Activated CD8-positive, alpha-beta memory T cell treated with anti-CD3 and anti-CD28 coated beads, Interleukin-2, amount 50 U/mL, for 24 hours (primary cell): Measurements from ENCODE around the gene POLD3.

Source experiments
- DNase-seq: peaks from one replicate; pipeline ENCODE4 v3.0.0-alpha.2; 2020; ENCODE audit errors: extremely low read depth

Gene POLD3

DNA sequence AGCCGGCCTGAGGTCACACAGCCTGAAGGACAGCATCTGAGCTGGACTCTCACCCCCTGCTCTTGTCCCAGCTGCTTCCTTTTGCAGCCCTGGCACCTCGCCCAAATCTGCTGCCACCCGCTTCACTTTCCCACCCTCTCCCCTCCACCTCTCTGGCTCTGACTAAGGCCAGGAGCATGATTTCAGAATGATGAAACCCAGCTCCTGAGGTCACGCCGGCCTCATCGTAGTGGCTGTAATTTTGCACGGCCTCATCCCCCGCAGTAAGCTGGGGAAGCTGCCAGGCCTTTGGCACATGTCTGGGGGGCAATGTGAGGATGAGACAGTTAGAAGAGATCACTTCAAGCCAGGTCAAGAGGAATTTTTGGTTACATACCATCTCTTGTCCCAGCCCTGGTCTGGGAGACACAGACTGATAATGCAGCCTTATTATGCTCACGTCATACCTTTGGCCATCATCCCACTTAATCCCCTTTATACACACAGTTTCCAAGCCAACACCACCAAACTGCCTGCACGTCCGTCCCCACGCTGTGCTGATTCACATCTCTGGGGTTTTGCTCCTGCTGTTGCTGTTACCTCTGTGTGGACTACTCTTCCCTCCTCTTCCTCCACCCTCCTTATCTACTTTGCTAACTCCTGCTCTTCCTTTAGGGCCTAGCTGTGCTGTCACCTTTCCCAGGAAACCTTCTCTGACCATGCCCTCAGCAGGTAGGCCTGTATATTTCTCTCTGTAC lies 80.7 kb downstream of the POLD3 start:
- DNase-seq: no peak

DNA sequence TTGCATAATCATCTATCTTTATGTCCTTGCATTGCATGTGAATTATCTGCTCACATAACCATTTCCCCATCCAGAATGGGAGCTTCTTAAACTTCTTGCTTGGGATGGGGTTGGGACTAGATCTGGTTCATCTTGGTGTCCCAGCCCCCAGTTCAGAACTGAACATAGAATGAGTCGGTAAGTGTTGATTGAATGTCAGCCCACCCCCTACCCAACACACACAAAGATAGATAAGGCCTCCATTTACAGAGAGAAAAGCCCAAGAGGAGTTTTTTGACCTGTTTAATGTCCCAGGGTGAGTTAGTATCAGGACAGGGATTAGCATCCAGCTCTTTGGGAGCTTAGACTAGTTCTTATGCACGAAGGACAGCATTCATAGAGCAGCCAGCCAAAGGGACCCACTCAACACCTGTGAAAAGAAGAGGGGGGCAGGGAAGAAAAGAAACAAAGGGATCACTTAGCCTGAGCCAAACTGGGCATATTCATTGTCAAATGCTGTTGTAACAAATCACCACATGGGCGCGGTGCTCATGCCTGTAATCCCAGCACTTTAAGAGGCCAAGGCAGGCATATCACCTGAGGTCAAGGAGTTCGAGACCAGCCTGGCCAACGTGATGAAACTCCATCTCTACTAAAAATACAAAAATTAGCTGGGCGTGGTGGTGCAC lies 81.4 kb downstream of the POLD3 start:
- DNase-seq: no peak

DNA sequence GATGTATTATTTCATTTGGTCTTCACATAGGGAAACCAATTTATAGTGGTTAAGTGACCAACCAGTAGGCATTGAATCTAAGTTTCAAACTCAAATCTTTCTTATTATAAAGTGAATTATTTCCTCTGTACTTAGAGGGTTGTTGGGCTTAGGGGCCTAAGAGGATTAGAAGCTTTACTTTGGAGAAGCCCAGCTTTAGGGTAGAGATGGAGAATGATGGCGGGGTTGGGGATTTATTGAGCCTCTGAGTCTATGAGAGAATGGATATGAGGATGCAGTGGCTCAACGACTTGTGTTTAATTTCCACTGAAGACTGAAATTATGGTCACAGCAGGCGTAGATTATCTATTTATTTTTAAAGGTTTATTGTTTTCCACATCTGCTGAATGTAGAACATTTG lies 83.4 kb downstream of the POLD3 start:
- DNase-seq: no peak

DNA sequence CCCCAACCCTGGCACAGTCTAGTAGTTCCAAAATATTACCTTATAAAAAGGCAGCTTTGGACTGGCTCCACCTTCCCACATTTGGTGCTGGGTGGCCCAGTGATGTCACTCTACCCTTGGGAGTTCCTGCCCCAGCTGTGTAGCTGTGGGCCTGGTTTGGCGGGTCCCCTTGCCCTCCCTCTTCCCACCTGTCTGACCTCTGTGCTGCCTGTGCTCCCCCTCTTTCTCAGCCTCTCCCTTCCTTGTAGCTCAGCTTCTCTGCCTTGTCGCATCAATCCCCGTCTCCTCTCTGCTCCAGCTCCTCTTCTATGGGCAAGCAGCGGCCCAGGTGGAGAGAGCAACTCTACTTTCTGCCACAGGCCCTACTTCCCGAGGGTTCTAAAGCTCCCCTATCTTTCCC lies 84.2 kb downstream of the POLD3 start:
- DNase-seq: no peak

DNA sequence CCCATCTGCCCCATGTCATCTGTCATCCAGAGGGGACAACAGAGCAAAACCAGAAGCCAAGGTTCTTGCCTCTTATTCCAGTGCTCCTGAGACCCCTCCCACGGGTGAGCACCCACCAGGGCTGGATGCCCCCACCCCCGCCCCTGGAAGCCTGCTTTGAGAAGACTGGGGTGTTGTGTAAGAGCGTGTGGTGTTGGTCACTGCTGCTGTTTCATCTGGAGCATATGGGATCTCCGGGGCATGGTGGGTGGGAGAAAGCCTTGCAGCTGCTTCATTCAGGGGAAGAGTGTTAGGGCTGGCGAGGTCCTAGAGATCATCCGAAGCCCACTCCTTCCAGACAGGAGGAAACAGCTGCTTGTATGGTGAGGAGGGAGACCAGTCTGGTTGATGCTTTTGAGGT lies 84.7 kb downstream of the POLD3 start:
- no peak for DNase-seq

DNA sequence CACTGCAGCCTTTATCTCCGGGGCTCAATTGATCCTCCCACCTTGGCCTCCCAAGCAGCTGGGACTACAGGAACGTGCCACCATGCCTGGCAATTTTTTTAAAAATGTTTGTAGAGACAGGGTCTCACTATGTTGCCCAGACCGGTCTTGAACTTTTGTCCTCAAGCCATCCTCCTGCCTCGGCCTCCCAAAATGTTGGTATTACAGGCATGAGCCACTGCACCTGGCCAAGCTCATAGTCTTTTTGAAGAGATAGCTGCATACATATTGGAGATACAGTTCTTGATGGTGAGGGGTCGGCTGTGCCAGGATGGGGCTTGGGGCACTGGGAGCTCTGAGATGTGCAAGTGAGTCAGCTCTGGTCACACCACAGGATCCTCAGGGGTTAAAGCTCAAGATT lies 85.7 kb downstream of the POLD3 start:
- DNase-seq: no peak

DNA sequence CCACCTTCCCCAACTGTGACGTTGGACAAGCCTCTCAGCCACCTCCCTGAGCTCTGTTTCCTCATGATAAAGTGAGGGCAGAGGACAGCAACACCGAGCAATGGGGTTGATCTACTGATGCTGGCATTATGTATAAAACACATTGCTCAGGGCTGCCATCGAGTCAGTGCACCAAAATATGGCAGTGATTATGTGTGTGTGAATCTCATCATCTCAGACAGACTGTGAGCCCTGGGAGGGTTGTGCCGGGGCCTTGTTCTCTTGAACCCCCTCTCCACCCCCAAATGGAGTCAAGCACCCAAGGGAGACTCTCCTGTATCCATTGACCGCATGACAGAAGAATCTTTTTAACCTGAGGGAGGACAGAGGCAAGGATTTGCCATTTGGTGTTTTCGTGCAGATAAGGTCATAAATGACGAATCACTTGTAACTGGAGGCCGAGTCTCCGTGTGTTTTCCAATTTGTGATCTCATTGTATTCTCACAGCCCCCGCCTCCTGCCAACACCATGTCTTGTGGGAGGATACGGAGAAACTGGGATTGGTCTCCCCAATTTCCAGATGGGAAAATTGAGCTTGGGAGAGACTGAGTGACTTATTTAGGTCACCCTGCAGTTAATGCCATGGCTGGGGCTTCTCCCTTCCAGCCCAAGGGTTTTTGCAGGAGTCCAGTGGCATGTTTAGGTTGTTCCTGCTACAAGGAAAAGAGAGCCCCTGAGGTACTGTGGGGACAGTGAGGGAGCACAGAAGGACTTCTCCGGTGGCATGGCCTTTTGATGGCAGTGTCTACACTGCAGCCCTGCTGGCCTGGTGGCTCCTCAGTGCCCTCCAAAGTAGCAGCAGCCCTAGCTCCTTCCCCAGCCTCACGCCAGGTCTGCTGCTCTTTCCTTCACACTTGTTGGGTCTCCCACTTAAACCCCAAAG lies 86.5 kb downstream of the POLD3 start:
- DNase-seq: no peak

DNA sequence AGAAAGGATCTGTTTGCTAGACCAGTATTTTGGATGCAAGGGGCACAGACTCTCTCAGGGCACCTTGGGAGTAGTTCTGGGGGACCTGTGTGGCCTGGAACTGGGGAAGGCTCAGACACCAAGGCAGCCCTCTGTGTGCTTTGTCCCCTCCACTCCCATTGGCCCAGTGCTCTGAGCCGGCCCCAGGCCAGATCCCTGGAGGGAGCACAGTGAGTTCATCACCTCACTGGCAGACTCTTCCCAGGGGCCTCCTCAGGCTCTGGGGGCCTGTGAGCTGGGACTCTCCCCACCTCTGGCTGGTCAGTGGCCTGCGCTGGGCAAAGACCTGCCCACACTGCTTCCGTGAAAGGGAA lies 87.1 kb downstream of the POLD3 start:
- no peak for DNase-seq

DNA sequence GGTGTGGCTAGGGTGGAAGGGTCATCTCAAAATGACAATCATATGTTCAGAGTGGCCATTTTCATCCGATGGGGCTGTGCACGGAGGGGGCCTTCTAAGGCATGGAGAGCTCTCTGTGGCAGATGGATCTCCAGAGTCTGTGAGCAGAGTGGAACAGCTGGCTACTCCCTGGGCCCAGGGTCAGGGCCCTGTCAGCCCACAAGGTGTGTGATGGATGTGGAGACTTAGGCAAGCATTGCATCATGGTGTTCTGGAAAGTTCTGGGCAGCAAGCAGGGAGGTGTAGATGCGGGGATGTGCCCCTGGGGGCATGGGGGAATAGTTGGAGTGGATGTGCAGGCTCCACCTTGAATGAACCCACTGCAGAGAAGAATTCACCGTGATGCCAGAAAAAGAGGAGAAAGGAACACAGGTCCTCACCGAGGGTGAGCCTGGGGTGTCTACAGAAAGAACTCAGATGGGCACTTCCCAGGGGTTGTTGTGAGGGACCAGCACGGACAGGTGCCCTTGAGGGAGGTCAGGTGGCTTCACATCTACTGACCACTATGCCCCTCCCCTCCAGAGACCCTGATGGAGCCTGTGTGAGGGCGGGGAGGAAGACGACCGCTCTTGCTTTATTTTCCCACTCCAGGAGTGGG lies 87.8 kb downstream of the POLD3 start:
- no peak for DNase-seq

DNA sequence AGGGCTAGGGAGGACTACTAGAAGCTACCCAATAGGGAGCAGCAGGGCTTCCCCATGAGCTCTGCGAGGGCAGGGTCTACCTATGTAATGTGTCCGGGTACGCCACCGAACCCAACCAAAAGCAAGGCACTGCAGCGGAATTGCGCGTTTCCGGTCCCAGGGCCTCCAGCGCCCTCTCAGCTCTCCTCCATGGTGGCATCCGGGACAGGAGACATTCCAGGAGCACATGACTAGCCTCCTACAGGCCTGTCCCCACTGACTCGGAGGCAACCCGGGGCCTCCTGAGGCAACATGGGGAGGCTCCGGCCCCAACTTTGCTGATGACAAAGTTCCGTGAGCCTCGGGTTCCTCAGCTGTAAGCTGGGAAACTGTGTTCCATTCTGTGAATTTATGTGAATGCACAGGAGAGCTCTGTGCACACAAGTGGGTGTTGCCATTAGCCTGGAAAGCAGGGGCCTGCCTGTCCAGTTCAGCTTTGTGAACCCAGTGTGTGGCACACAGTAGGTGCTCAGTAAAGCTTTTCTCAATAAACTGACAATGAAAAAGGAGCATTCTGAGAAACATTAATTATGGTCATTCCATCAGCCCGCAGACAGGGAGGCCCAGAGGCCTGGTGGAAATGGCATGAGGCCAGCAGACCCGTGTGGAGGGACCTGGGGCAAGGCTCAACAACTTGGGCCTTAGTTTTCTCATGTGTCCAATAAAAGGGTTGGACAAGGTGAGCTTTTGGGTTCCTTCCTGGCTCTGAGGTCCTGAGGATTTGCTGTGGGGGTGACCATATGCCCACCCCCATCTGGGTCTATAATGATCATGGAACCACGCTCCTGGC lies 88.5 kb downstream of the POLD3 start:
- DNase-seq: no peak

DNA sequence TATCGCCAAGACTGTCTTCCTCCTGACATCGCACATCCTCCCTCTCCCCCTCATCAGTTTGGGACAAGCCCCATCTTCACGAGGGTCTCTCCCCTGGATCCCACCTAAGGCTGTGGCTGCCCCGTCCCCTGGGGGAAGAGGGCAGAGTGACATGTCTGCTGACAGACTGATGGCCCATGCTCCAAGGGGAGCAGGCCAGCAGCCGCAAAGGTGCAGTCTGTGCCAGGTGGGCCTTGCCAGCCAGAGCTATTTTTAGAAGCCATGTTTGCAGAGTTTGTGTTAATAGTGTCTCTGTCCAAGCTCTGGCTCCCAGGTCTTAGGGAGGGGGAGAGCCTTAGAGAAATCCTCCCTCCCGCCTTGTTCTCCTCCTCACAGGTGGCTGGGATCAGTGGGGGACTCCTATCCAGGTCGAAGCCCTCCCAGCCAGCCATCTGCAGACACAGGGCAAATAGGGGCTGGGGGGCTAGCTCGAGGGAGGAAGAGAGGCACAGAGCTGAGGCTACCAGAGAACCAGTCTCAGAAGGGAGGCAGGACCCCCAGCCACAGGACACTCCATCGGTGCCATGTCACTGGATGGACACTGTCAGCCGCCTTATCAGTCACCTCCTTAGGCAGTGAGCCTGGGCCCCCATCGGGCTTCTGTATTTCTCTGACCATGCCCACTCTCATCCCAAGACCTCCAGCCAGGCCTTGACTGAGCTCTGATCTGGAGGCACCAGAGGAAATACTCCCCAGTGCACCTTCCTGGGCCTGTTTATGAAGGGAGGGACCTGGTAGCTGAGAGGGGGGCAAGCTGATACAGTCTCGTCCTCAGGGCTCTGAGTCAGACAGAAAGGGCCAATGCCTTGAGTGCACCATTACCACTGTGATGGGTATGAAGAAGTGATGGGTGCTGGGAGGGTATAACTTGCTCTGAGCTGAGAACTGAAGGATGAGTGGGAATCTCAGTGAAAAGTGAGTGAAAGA lies 89.6 kb downstream of the POLD3 start:
- DNase-seq: no peak

DNA sequence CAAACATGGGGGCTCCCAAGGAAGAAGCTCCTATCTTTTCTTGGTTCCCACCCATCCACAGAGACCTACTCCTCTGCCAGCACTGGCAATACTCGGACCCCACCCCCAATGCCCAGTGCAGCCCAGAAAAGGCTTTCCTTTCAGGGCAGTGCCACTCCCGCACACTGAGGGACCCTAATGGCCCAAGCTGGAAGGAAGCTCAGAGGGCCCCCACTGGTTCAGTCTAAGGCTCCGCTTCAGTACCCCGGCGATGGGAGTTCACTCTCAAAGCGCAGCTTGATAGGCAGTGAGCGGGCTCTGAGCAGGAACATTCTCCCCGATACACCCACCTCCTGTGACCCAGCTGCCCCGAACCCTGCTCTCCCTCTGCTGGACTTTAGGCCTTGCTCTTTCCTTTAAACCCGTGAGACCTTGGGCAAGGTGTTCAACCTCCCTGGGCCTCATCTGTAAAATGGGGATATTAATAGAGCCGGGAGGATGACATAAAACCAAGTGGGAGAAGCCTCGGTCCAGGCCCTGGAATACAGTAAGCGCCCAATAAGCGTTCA lies 90.4 kb downstream of the POLD3 start:
- DNase-seq: no peak

DNA sequence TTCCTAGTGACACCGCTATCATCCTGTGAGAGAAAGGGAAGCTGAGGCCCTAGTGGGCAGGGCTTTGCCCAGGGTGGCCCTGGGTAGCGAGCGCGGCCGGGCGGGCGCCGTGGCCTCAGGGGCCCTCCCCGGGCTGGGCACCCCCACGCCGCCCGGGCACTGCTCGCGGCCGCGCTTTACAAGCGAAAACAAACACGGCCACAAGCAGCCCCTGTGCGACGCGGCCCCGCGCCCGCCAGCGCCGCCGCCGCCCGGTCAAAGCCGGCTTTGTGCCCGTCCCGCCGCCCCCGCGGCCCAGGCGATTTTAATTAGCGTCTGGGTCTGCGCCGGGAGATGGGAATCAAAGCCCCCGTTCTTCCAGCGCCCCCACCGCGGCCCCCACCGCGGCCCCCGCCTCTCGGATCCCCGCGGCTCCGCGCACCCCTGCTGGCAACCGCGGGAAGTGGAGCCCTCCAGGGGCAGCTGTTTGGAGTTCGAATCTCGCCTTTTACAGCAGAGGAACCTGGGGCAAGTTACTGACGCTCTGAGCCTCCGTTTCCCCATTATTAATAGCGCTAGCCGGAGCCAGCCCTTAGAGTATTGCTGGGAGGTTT lies 91.0 kb downstream of the POLD3 start:
- DNase-seq: no peak

DNA sequence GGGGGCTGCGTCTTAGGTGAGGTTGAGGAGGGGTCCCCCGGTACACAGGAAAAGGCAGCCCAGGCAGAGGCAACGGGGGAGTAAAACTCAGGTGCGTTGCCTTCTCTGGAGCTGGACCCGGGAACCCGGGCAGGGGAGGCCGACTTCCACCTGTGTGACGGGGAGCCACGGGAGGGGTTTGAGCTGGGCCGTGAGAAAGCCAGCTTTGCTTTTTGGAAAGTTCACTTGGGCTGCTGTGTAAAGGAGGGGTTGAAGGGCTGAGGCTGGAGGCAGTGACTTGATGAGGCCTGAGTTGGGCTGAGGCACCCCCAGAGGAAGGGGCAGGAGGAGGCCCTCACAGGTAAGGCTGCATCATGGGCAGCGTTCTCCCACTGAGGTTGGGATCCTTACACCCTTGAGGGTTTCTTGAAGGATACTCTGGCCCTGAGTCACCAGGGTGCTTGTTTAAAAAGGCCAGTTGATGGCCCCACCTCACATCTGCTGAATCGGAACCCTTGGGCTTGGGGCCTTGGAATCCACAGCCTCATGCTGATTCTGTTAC lies 91.6 kb downstream of the POLD3 start:
- no peak for DNase-seq

DNA sequence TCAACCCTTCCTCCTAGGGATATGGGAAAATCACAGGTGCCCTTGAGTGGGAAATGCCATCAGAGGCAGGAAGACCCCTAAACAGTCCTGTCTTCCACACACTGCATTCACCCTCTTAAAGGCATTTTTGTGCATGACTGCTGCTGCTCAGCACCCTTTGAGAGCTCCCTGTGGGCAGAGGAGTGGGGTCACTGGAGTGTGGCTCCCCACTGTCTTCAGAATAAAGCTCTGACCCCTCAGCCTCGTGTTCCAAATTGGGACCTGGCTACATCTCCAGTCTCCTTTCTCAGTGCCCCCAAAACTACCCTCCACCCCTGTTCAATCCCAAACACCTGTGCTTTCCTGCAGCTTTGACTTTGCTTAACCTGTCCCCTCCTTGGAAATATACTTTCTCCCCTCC lies 92.3 kb downstream of the POLD3 start:
- DNase-seq: no peak

DNA sequence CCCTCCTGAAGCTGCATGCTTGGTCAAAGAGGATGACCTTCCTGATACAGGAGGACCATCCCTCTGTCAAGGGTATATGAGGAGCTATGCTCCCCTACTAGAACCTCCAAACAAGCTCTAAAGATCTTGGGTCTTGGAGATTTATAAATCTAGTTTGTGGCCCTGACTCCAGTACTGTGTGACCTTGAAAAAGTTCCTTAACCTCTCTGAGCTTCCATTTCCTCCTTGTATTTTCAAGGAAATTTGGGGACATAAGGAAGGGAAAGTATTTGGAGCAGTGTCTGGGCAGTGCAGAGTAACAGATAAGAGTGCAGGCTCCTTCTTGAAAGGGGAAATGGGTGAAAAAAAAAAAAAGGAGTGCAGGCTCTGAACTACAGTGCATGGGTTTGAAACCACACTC lies 93.0 kb downstream of the POLD3 start:
- no peak for DNase-seq

DNA sequence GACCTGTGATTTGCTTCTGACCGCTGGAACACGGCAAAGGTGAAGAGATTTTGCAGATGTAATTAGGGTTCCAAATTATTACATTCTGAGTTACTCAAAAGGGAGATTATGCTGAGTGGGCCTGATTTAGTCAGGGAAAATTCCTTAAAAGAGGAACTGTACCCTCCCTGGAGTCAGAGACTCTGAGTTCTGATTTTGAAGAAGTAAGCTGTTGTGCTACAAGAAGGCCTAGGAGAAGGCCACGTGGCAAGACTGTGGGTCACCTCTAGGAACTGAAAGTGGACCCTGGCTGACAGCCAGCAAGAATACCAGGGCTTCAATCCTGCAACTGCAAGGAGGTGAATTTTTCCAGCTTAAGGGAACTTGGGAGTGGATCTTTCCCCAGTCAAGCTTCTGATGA lies 93.5 kb downstream of the POLD3 start:
- no peak for DNase-seq

DNA sequence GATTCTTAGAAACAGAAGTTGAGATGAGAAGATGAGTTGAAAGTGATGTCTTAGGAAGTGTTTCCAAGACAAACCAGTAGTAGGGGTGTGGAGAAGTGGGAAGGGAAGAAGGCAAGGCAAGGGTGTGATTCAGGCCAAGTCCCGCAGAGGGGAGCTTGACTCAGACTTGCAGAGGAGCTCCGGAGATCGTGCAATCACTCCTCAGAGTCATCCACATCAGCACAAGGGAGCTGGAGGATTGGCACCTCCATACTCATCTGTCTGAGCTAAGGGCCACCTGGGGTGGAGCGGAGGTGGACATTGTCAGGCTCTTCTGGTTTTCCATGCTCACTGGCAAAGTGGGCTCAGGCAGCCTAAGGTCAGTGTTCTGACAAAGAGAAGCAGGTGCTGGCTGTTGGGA lies 94.4 kb downstream of the POLD3 start:
- no peak for DNase-seq
